Activated CD4-positive, alpha-beta memory T cell treated with anti-CD3 and anti-CD28 coated beads, Interleukin-2, amount 10 ng/mL, durations not matched to agents 7 days and 5 days (primary cell): ENCODE data around the gene SUPT16H. TPM values are rescaled to one million over a fixed set of nuclear protein-coding genes. Genes with fewer than 3 reads are reported as not detected.

Source experiments
- CTCF ChIA-PET: fragments of 350-600 bp; sonication (Branson Sonifier 250); formaldehyde crosslinking; loops from one replicate; lab custom pipeline; 2021; ENCODE audit warnings: antibody characterized with exemption, inconsistent platforms; lab: Charles Lee
- POLR2A ChIA-PET: fragments of 350-600 bp; sonication (Branson Sonifier 250); formaldehyde crosslinking; loops from one replicate; lab custom pipeline; 2021; ENCODE audit warnings: antibody characterized with exemption; lab: Charles Lee
- DNase-seq: peaks from one replicate; pipeline ENCODE4 v3.0.0-alpha.2; 2020
- H3K27ac Mint-ChIP-seq: one replicate; pipeline ENCODE4 v1.8.0; 2021; ENCODE audit warnings: mild to moderate bottlenecking, mixed read lengths
- H3K27me3 Mint-ChIP-seq: one replicate; pipeline ENCODE4 v1.8.0; 2021; ENCODE audit warnings: mixed read lengths
- H3K36me3 Mint-ChIP-seq: one replicate; pipeline ENCODE4 v1.8.0; 2021; ENCODE audit warnings: low read depth, mixed read lengths
- H3K4me1 Mint-ChIP-seq: one replicate; pipeline ENCODE4 v1.8.0; 2021; ENCODE audit warnings: mixed read lengths
- H3K4me3 Mint-ChIP-seq: one replicate; pipeline ENCODE4 v1.8.0; 2021; ENCODE audit warnings: mild to moderate bottlenecking, mixed read lengths
- H3K9me3 Mint-ChIP-seq: one replicate; pipeline ENCODE4 v1.8.0; 2021; ENCODE audit warnings: mixed read lengths
- total RNA-seq, 2 experiments: library from RNA; stranded (reverse); gene quantifications; one replicate each; pipeline ENCODE4 v1.2.3, GENCODE V29; 2021

Gene SUPT16H
- 100 to 1,000 TPM; 114 TPM for total RNA-seq

DNA sequence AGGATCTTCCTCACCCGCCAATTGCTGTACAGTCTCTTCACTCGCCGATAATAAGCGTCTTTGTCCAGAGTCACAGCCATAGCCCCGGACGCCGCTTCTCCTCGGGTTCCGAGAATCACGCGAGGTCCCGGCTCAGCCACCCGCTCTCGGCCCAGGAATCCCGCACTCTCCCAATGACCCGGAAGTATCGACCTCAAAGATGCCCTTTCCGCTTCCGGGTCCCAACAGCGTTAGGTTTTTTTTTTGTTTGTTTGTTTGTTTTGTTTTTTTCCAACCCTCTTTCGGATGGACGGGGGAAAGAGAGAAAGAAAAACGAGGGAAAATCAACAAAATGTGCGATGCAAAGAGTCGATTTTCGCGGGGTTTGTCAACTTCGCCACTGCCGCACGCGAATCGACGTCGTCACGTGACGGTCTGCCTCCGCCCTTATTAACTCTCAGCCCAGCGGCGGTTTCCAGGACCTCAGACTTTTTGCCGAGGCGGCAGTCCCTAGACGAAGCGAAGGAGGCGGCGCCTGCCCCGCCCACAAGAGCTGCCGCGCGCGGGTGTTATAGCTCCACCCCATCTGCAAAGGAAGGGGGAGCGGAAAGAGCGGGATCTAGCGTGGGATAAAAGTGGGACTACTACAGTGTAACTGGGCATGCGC, at the start of gene SUPT16H:
SUPT16H (minus strand) TSS at position 172 of the 646 bp plus-strand sequence; CDS start at position 80, 92 bp downstream.
- H3K4me1 Mint-ChIP-seq, result peaks cover 44% of the 10 kb centered on the region
- peaks cover 44% of the 10 kb centered on the region for H3K36me3 Mint-ChIP-seq
- no peaks in the 10 kb centered on the region for H3K9me3 Mint-ChIP-seq
- peak within 1 kb of the TSS; percentile 97 for H3K27ac Mint-ChIP-seq
- ChIA-PET POLR2A (interaction anchor here (0.6 to 6.8 kb wide), 23 partner anchors 9 to 280 kb away, joined by 3 to 68 read pairs (median 4); partner anchors contain the start of genes CHD8, METTL3, RAB2B and TOX4), CTCF (interaction anchor here (0.5 to 1.2 kb wide), 4 partner anchors 60 to 119 kb away, joined by 3 to 7 read pairs (median 4); partner anchors contain the start of gene CHD8)
- DNase-seq, result peak; percentile 97
- peak within 1 kb of the TSS; percentile 95 for H3K4me3 Mint-ChIP-seq
- H3K27me3 Mint-ChIP-seq, result no peaks in the 10 kb centered on the region

GRCh38 chr14:21431126-21431525, 47.3 kb upstream of the SUPT16H start:
- no peaks in the 10 kb centered on the region for H3K9me3 Mint-ChIP-seq
- no peak overlapping the region for H3K4me3 Mint-ChIP-seq
- CTCF ChIA-PET, result interaction anchor here (1.0 to 1.4 kb wide), 2 partner anchors 13 to 25 kb away, joined by 3 to 7 read pairs; partner anchors contain the start of gene CHD8
- POLR2A ChIA-PET, result interaction anchor here (0.5 to 2.9 kb wide), 2 partner anchors 8 to 24 kb away, joined by 4 to 13 read pairs; partner anchors contain the start of gene CHD8
- H3K27me3 Mint-ChIP-seq, result no peaks in the 10 kb centered on the region
- H3K4me1 Mint-ChIP-seq, result peaks cover 27% of the 10 kb centered on the region
- DNase-seq, result no peak
- peaks cover 68% of the 10 kb centered on the region for H3K36me3 Mint-ChIP-seq
- H3K27ac Mint-ChIP-seq, result no peak overlapping the region

- peaks cover 75% of the 10 kb centered on the region for H3K36me3 Mint-ChIP-seq
- no peaks in the 10 kb centered on the region for H3K9me3 Mint-ChIP-seq
- H3K4me3 Mint-ChIP-seq, result no peak overlapping the region
- no peak overlapping the region for H3K27ac Mint-ChIP-seq
- DNase-seq, result no peak
- peaks cover 6% of the 10 kb centered on the region for H3K4me1 Mint-ChIP-seq
- ChIA-PET CTCF (no interaction called here), POLR2A (interaction anchor here (2.9 kb wide), 1 partner anchor 26 kb away, joined by 13 read pairs; the partner anchor contains the start of gene CHD8)
- H3K27me3 Mint-ChIP-seq, result no peaks in the 10 kb centered on the region
These were observed 45.1 kb upstream of the SUPT16H start for GRCh38 chr14:21428930-21429329.

GRCh38 chr14:21426692-21427091, 42.9 kb upstream of the SUPT16H start:
- Mint-ChIP-seq H3K4me3 (no peak overlapping the region), H3K27ac (no peak overlapping the region), H3K4me1 (no peaks in the 10 kb centered on the region), H3K9me3 (no peaks in the 10 kb centered on the region), H3K27me3 (no peaks in the 10 kb centered on the region), H3K36me3 (peaks cover 75% of the 10 kb centered on the region)
- POLR2A ChIA-PET, result interaction anchor here (0.6 to 1.8 kb wide), 3 partner anchors 10 to 29 kb away, joined by 3 to 5 read pairs (median 5); partner anchors contain the start of gene CHD8
- CTCF ChIA-PET, result no interaction called here
- DNase-seq, result no peak

- ChIA-PET CTCF (interaction anchor here (0.5 kb wide), 1 partner anchor 744 kb away, joined by 3 read pairs; no protein-coding TSS in a partner anchor), POLR2A (interaction anchor here (1.2 kb wide), 1 partner anchor 11 kb away, joined by 3 read pairs; no protein-coding TSS in a partner anchor)
- Mint-ChIP-seq H3K27ac (no peak overlapping the region), H3K27me3 (no peaks in the 10 kb centered on the region), H3K4me1 (peaks cover 15% of the 10 kb centered on the region), H3K4me3 (no peak overlapping the region), H3K36me3 (peaks cover 55% of the 10 kb centered on the region), H3K9me3 (no peaks in the 10 kb centered on the region)
- no peak for DNase-seq
These were observed 35.7 kb upstream of the SUPT16H start for GRCh38 chr14:21419528-21419927.

DNA sequence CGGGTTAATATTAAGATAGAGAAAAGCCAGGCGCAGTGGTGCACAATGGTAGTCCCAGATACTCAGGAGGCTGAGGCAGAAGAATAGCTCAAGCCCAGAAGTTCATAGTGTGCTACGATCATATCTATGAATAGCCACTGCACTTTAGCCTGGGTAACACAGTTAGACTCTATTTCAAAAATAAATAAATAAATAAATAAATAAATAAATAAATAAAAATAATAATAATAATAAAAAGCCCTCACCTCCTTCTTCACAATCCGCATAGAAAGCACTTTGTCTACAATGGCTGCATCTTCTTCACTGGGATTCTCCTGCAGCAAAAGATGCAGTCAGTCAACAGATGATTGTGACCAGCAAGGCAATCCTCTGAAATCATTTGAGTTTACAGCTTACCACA, 31.5 kb upstream of the SUPT16H start:
- H3K36me3 Mint-ChIP-seq, result peaks cover 64% of the 10 kb centered on the region
- H3K27me3 Mint-ChIP-seq, result no peaks in the 10 kb centered on the region
- no peak for DNase-seq
- ChIA-PET CTCF (no interaction called here), POLR2A (interaction anchor here (0.7 to 1.3 kb wide), 4 partner anchors 8 to 61 kb away, joined by 3 to 4 read pairs (median 4); partner anchors contain the start of genes RAB2B and TOX4)
- H3K27ac Mint-ChIP-seq, result no peak overlapping the region
- peaks cover 25% of the 10 kb centered on the region for H3K4me1 Mint-ChIP-seq
- no peak overlapping the region for H3K4me3 Mint-ChIP-seq
- H3K9me3 Mint-ChIP-seq, result no peaks in the 10 kb centered on the region

GRCh38 chr14:21414137-21414631, 30.4 kb upstream of the SUPT16H start:
- no peak for DNase-seq
- H3K36me3 Mint-ChIP-seq, result peaks cover 72% of the 10 kb centered on the region
- no peak overlapping the region for H3K4me3 Mint-ChIP-seq
- CTCF ChIA-PET, result no interaction called here
- peaks cover 22% of the 10 kb centered on the region for H3K4me1 Mint-ChIP-seq
- H3K27me3 Mint-ChIP-seq, result no peaks in the 10 kb centered on the region
- peak overlapping the region; percentile 73 for H3K27ac Mint-ChIP-seq
- no peaks in the 10 kb centered on the region for H3K9me3 Mint-ChIP-seq
- POLR2A ChIA-PET, result interaction anchor here (0.7 to 1.3 kb wide), 3 partner anchors 16 to 41 kb away, joined by 3 to 4 read pairs (median 4); no protein-coding TSS in a partner anchor

- CTCF ChIA-PET, result no interaction called here
- Mint-ChIP-seq H3K27me3 (no peaks in the 10 kb centered on the region), H3K4me3 (no peak overlapping the region), H3K4me1 (peaks cover 11% of the 10 kb centered on the region), H3K36me3 (peaks cover 83% of the 10 kb centered on the region), H3K9me3 (no peaks in the 10 kb centered on the region), H3K27ac (no peak overlapping the region)
- DNase-seq, result no peak
- POLR2A ChIA-PET, result interaction anchor here (1.1 to 1.8 kb wide), 2 partner anchors 28 to 48 kb away, joined by 4 to 5 read pairs; partner anchors contain the start of gene CHD8
These were observed 24.3 kb upstream of the SUPT16H start for GRCh38 chr14:21408147-21408546.

- no peak overlapping the region for H3K4me3 Mint-ChIP-seq
- H3K9me3 Mint-ChIP-seq, result no peaks in the 10 kb centered on the region
- ChIA-PET POLR2A (interaction anchor here (0.6 to 1.8 kb wide), 4 partner anchors 24 to 217 kb away, joined by 3 to 5 read pairs (median 4); no protein-coding TSS in a partner anchor), CTCF (interaction anchor here (1.3 kb wide), 1 partner anchor 72 kb away, joined by 3 read pairs; no protein-coding TSS in a partner anchor)
- H3K27me3 Mint-ChIP-seq, result no peaks in the 10 kb centered on the region
- no peak overlapping the region for H3K27ac Mint-ChIP-seq
- H3K36me3 Mint-ChIP-seq, result peaks cover 83% of the 10 kb centered on the region
- peaks cover 11% of the 10 kb centered on the region for H3K4me1 Mint-ChIP-seq
- DNase-seq, result no peak
These were observed 22.4 kb upstream of the SUPT16H start for GRCh38 chr14:21406213-21406612.

DNA sequence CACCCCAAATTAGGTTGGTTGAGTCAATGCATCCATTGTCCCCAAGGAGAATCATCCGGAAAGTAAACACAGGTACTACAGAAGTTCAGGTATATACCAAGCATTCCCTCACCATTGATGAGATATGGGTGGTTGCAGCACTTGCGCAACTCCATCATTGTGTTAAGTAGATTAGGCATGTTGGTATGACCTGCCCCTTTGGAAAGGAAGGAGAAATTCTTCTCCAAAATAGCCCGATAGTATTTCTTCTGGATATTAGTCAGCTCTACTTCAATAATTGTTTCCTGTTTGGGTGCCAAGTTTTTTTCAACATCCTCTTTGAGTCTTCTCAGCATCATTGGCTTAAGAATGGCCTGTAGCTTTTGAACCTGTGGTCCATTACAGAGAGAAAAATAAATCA, 21.3 kb upstream of the SUPT16H start:
- CTCF ChIA-PET, result no interaction called here

DNA sequence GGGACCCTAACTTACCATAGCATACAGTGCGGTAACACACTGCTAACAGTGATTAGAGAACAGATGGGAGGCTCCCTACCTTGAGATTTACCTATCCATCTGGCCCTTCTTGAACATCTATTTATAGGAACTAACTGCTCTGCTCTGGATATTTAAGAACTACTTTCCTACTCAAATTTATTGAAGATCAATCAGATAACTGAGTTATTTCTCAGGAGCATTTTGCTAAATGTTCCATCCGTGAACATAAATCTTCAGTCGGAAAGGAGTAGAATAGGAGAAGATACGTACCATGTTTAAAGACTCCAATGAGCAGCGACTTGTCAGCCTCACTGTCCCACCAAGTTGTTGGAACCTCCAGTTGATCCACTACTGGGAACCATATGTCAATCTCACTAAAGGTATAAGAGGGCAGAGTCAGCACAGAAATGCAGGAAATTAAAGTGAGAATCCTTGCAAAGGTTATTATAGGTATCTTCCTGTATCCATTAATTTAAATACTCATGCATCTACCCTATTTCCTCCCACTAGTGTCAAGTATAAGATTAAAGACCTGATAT, 15.6 kb upstream of the SUPT16H start:
- H3K36me3 Mint-ChIP-seq, result peaks cover 73% of the 10 kb centered on the region

More for the DNA sequence above, 21.3 kb upstream of the SUPT16H start:
- H3K4me3 Mint-ChIP-seq, result no peak overlapping the region
- H3K27me3 Mint-ChIP-seq, result no peaks in the 10 kb centered on the region
- POLR2A ChIA-PET, result interaction anchor here (0.5 to 2.0 kb wide), 3 partner anchors 20 to 253 kb away, joined by 3 to 6 read pairs (median 3); no protein-coding TSS in a partner anchor
- no peaks in the 10 kb centered on the region for H3K9me3 Mint-ChIP-seq
- H3K4me1 Mint-ChIP-seq, result peaks cover 11% of the 10 kb centered on the region
- peak overlapping the region; percentile 34 for H3K27ac Mint-ChIP-seq
- H3K36me3 Mint-ChIP-seq, result peaks cover 84% of the 10 kb centered on the region
- DNase-seq, result no peak

GRCh38 chr14:21398901-21399300, 15.1 kb upstream of the SUPT16H start:
- Mint-ChIP-seq H3K4me1 (no peaks in the 10 kb centered on the region), H3K27ac (no peak overlapping the region)
- CTCF ChIA-PET, result no interaction called here

More for the DNA sequence above, 15.6 kb upstream of the SUPT16H start:
- DNase-seq, result no peak
- no peak overlapping the region for H3K4me3 Mint-ChIP-seq
- ChIA-PET CTCF (no interaction called here), POLR2A (no interaction called here)
- no peaks in the 10 kb centered on the region for H3K4me1 Mint-ChIP-seq
- H3K9me3 Mint-ChIP-seq, result no peaks in the 10 kb centered on the region
- H3K27ac Mint-ChIP-seq, result no peak overlapping the region
- no peaks in the 10 kb centered on the region for H3K27me3 Mint-ChIP-seq

More at GRCh38 chr14:21398901-21399300, 15.1 kb upstream of the SUPT16H start:
- DNase-seq, result no peak
- Mint-ChIP-seq H3K27me3 (no peaks in the 10 kb centered on the region), H3K4me3 (no peak overlapping the region), H3K36me3 (peaks cover 76% of the 10 kb centered on the region), H3K9me3 (no peaks in the 10 kb centered on the region)
- POLR2A ChIA-PET, result no interaction called here
